BLaER1 treated with 17β-estradiol and CSF1 and Interleukin-3, amounts not matched to agents 10 nM and 100 nM (cell line): Measurements from ENCODE around the gene CPLX3.

Experiments used
- H3K27ac ChIP-seq, 11 experiments: shearing (Covaris generic); formaldehyde crosslinking; 2 replicates each; pipeline ENCODE4 v1.8.1; 2022
- H3K27me3 ChIP-seq, 11 experiments: shearing (Covaris generic); formaldehyde crosslinking; 2 replicates each; pipeline ENCODE4 v1.8.1; 2022
- H3K36me3 ChIP-seq, 11 experiments: shearing (Covaris generic); formaldehyde crosslinking; 2 replicates each; pipeline ENCODE4 v1.8.1; 2022
- H3K4me1 ChIP-seq, 10 experiments: shearing (Covaris generic); formaldehyde crosslinking; 2 replicates each; pipeline ENCODE4 v1.8.1; 2022
- H3K4me2 ChIP-seq, 11 experiments: shearing (Covaris generic); formaldehyde crosslinking; 2 replicates each; pipeline ENCODE4 v1.8.1; 2022
- H3K4me3 ChIP-seq, 10 experiments: shearing (Covaris generic); formaldehyde crosslinking; 2 replicates each; pipeline ENCODE4 v1.8.1; 2022
- H3K9ac ChIP-seq, 11 experiments: shearing (Covaris generic); formaldehyde crosslinking; 2 replicates each; pipeline ENCODE4 v1.8.1; 2022
- H3K9me3 ChIP-seq, 11 experiments: shearing (Covaris generic); formaldehyde crosslinking; replicated peaks in 1 of 11; 2 replicates each; pipeline ENCODE4 v1.8.1; 2022
- H4K20me1 ChIP-seq, 11 experiments: shearing (Covaris generic); formaldehyde crosslinking; 2 replicates each; pipeline ENCODE4 v1.8.1; 2022
- Cebpa-rat ChIP-seq, 11 experiments: shearing (Covaris generic); IDR thresholded peaks; 2 replicates each; pipeline ENCODE4 v1.8.1; 2022

CPLX3 gene

DNA sequence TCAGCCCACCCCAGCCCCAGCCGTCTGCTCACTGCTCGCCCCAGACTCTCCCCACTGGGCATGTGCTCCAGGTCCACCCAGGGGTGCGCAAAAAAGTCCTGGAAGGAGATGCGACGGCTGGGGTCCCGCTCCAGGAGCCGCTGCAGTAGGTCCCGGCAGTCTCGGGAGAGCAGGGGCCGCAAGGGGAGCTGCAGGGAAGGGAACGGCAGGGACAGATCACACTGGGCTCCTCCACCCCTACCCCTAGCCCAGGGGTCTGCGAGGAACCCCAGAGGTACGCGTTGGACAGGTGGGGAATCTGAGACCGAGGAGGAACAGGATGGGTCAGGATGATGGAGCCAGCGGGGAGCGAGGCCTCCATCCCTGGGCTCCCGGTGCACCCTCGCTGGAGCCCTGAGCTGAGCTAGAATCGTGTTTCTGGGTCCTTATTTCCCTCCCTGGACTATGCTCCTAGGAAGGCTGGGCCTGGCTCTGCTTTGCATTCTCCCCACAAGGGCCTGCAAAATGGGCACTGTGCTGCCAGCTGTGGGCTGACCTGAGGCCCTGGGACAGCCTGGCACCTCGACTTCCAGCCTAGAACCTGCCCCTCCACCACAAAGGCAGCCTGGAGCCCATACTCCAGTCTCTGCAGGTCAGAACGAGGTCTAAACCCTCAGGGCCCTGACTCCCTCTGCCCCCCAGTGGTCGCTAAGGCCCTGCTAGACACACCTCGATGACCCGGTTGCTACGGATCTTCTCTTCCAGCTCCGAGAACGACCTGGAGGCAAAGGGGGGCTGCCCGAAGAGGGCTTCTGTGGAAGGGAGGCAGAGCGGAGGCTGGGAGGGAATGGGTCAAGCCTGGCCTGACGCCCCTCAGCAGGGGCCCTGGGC lies 13.3 kb downstream of the CPLX3 start:
- no peaks in the 10 kb centered on the region for H3K27me3 ChIP-seq

GRCh38 chr15:74840851-74841775 lies 14.7 kb downstream of the CPLX3 start:
- Histone ChIP-seq H3K4me3 (peak overlapping the region in 4 of 10 experiments; percentile 79 to 94 (median 82); a peak in 5 of 20 replicates), H3K27me3 (no peaks in the 10 kb centered on the region), H3K9me3 (no peaks in the 10 kb centered on the region), H3K27ac (peak overlapping the region in 2 of 11 experiments; percentile 24 to 53; a peak in 4 of 22 replicates), H3K9ac (peak overlapping the region in 10 of 11 experiments; percentile 84 to 93 (median 90); a peak in 16 of 22 replicates), H3K36me3 (peaks cover 21 to 68% (median 38%) of the 10 kb centered on the region in 11 experiments), H3K4me1 (peaks cover 66 to 80% (median 77%) of the 10 kb centered on the region in 10 experiments), H3K4me2 (peak overlapping the region; percentile 85 to 99 (median 94)), H4K20me1 (peaks cover 0 to 60% (median 13%) of the 10 kb centered on the region in 11 experiments; a peak in 12 of 22 replicates)
- TF ChIP-seq Cebpa-rat (IDR thresholded peaks at IDR 0.05): no peak

More for the DNA sequence above, 13.3 kb downstream of the CPLX3 start:
- peaks cover 0 to 66% (median 13%) of the 10 kb centered on the region in 11 experiments; a peak in 12 of 22 replicates for H4K20me1 ChIP-seq
- peak overlapping the region; percentile 85 to 99 (median 94) for H3K4me2 ChIP-seq
- H3K9me3 ChIP-seq: no peaks in the 10 kb centered on the region
- peaks cover 19 to 61% (median 37%) of the 10 kb centered on the region in 11 experiments for H3K36me3 ChIP-seq
- no peak overlapping the region for H3K4me3 ChIP-seq
- peak overlapping the region in 1 of 11 experiments; percentile 24; a peak in 3 of 22 replicates for H3K27ac ChIP-seq
- peak overlapping the region; percentile 9 to 93 (median 88); a peak in 16 of 22 replicates for H3K9ac ChIP-seq
- no peak for TF ChIP-seq Cebpa-rat (IDR thresholded peaks at IDR 0.05)
- peaks cover 53 to 76% (median 71%) of the 10 kb centered on the region in 10 experiments for H3K4me1 ChIP-seq

DNA sequence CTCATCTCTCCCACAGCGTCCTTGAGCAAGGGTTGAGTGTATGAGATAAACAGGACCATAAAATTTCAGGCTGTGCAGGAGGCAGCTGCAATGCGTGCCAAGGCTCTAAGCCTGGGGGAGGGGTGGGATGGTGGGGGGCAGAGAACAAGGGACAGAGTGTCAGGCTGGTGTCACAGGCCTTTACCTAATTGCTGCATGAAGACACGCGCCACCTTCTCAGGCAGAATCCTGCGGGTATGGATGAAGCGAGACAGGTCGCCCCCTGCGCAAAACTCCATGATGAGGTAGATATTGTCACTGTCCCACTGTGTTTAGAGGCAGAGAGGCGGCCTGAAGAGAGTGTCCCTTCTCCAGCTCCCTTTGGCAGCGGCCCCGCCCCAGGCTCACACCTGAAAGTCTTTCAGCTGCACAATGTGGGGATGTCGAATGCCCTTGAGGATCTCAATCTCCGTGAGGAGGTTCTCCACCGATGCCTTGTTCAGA lies 15.5 kb downstream of the CPLX3 start:
- peak overlapping the region; percentile 85 to 99 (median 94) for H3K4me2 ChIP-seq
- H3K4me3 ChIP-seq: peak overlapping the region; percentile 76 to 94 (median 82)
- no peak for TF ChIP-seq Cebpa-rat (IDR thresholded peaks at IDR 0.05)
- H3K9ac ChIP-seq: peak overlapping the region; percentile 81 to 93 (median 89)
- H3K27me3 ChIP-seq: no peaks in the 10 kb centered on the region
- H4K20me1 ChIP-seq: peaks cover 0 to 52% (median 13%) of the 10 kb centered on the region in 11 experiments; a peak in 12 of 22 replicates
- peaks cover 17 to 68% (median 38%) of the 10 kb centered on the region in 11 experiments; a peak in 20 of 22 replicates for H3K36me3 ChIP-seq
- H3K4me1 ChIP-seq: peaks cover 74 to 86% (median 83%) of the 10 kb centered on the region in 10 experiments
- peak overlapping the region in 7 of 11 experiments; percentile 89 to 99 (median 94); a peak in 7 of 22 replicates for H3K27ac ChIP-seq
- H3K9me3 ChIP-seq: no peaks in the 10 kb centered on the region

DNA sequence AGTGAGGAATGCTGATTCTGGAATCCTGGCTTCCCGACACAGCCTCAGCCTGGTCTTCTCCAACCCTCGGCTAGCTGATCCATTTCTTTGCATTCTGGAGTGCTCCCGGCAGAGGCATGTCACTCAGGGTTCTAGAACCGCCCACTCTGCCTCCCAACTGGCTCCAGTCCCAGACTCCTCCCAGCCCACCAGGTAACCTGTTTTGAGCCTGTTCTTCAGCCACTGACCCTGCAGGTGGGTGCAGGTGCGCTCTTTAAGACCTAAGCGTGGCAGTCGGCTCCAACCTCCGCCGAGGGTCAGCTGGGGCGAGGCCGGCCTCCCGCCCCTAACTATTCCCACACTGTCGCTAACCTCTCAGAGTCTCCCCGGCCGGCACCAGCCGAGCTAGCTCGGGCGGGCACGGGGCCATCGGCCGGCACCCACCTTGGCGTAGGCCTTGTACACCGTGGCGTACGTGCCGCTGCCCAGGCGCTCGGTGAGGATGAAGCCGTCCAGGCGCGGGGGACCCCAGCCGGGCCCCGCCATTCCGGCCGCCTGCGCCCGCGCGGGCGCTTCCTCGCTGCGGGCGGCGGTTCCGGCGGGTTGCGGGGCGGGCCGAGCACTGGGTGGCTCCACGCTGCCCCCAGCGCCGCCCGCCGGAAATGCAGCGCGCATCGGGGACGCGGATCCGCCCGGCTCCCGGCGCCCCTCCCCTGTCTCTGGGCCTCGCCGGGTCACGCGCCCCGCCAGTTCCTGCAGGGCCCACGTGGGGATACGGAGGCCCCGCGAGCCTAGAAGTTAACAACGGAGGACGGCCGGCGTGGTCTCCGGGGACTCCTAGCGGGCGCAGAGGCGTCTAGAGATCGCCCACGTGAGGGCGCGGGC lies 16.4 kb downstream of the CPLX3 start, which contains the start of gene ULK3:
ULK3 (minus strand) TSS at position 576 of the 864 bp plus-strand sequence; CDS start at position 525, 51 bp downstream.
- TF ChIP-seq Cebpa-rat (IDR thresholded peaks at IDR 0.05): no peak
- Histone ChIP-seq H3K27ac (peak within 1 kb of the TSS; percentile 83 to 99 (median 91)), H3K4me1 (peaks cover 82 to 93% (median 88%) of the 10 kb centered on the region in 10 experiments), H4K20me1 (peaks cover 0 to 45% (median 13%) of the 10 kb centered on the region in 11 experiments; a peak in 12 of 22 replicates), H3K27me3 (no peaks in the 10 kb centered on the region), H3K4me3 (peak within 1 kb of the TSS; percentile 76 to 94 (median 82)), H3K9ac (peak within 1 kb of the TSS; percentile 81 to 93 (median 89)), H3K9me3 (no peaks in the 10 kb centered on the region), H3K4me2 (peak within 1 kb of the TSS; percentile 85 to 99 (median 94)), H3K36me3 (peaks cover 22 to 68% (median 39%) of the 10 kb centered on the region in 11 experiments)

DNA sequence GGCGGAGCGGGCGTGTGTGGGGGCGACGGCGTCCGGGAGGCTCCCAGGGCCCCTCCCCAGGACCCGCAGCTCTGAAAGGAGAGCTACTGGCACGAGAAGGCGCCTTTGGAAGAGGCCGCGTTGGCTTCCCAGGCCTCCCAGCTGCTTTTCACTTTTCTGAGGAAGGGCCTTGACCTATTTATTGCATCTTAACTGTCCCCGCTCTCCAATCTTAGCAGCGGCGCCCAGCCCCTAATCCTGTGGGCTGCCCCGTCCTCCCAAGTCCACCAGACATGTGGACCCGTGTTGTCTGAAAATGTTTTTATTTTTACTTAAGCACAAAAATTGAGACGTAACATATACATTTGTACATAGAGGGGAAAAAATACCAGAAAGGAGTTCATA lies 17.0 kb downstream of the CPLX3 start:
- H3K9ac ChIP-seq: peak overlapping the region; percentile 81 to 93 (median 89)
- peaks cover 82 to 94% (median 90%) of the 10 kb centered on the region in 10 experiments for H3K4me1 ChIP-seq
- peak overlapping the region; percentile 83 to 99 (median 91) for H3K27ac ChIP-seq
- H3K4me2 ChIP-seq: peak overlapping the region; percentile 85 to 99 (median 93)
- H3K9me3 ChIP-seq: no peaks in the 10 kb centered on the region
- H3K36me3 ChIP-seq: peaks cover 29 to 68% (median 39%) of the 10 kb centered on the region in 11 experiments
- peaks cover 0 to 45% (median 14%) of the 10 kb centered on the region in 11 experiments; a peak in 12 of 22 replicates for H4K20me1 ChIP-seq
- H3K4me3 ChIP-seq: peak overlapping the region; percentile 76 to 94 (median 82)
- H3K27me3 ChIP-seq: no peaks in the 10 kb centered on the region
- no peak for TF ChIP-seq Cebpa-rat (IDR thresholded peaks at IDR 0.05)

DNA sequence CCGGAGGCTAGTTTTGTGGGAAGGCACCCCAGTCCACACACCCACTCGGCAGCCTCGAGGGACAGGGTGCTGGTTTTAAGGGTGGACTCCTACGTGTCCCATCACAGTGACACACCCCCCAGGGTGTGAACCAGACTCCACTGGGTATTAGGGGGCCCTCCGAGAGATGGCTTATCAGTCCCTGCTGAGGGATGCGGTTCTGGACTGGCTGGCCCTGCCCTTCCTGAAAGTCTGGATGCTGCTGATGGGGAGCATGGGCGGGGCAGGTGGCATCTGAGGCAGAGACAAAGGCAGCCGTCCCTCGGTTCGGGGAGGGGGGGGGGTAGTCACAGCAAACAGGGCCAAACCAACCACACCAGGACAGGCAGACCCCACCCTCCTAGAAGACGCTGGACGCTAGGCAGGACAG lies 17.5 kb downstream of the CPLX3 start:
- H3K4me3 ChIP-seq: peak overlapping the region; percentile 76 to 94 (median 82)
- TF ChIP-seq Cebpa-rat (IDR thresholded peaks at IDR 0.05): no peak
- no peaks in the 10 kb centered on the region for H3K9me3 ChIP-seq
- H3K4me1 ChIP-seq: peaks cover 80 to 92% (median 88%) of the 10 kb centered on the region in 10 experiments
- H3K4me2 ChIP-seq: peak overlapping the region; percentile 85 to 99 (median 93)
- peaks cover 0 to 49% (median 14%) of the 10 kb centered on the region in 11 experiments; a peak in 11 of 22 replicates for H4K20me1 ChIP-seq
- no peaks in the 10 kb centered on the region for H3K27me3 ChIP-seq
- peak overlapping the region; percentile 83 to 99 (median 91) for H3K27ac ChIP-seq
- peaks cover 31 to 68% (median 39%) of the 10 kb centered on the region in 11 experiments for H3K36me3 ChIP-seq
- peak overlapping the region; percentile 81 to 93 (median 89) for H3K9ac ChIP-seq
